HepG2 (cell line): ENCODE results near the gene CAMK1. TPM values are rescaled to one million over a fixed set of nuclear protein-coding genes. Genes with fewer than 3 reads are reported as not detected.

ENCODE experiments used
- ATAC-seq: fragments of 200-7000 bp; cut with Tn5 transposase; 3 replicates; pipeline ENCODE4 v1.9.1; 2020; ENCODE audit warnings: mild to moderate bottlenecking, moderate library complexity
- BruUV-seq: library from RNA; stranded (reverse); fragments of 400-500 nt; replicated peaks from 2 replicates; lab custom pipeline; 2021; lab: Mats Ljungman, UMichigan
- CTCF ChIA-PET: fragments of 300-600 bp; formaldehyde crosslinking; extraction: SDS; loops from one replicate; lab custom pipeline; 2021; ENCODE audit warnings: low total read pairs, inconsistent platforms, low intra/inter-chr PET ratio; lab: Yijun Ruan, JAX
- POLR2A ChIA-PET: fragments of 350-600 bp; sonication (Branson Sonifier 250); formaldehyde crosslinking; loops from one replicate; lab custom pipeline; 2020; ENCODE audit warnings: antibody characterized with exemption, inconsistent platforms; lab: Yijun Ruan, JAX
- DNase-seq: peaks from one replicate; pipeline ENCODE4 v3.0.0-alpha.2; 2015; ENCODE audit warnings: low spot score
- FAIRE-seq: peaks from 3 replicates; lab custom pipeline; 2011; peaks lifted over from hg19 to GRCh38; lab: Jason Lieb, UNC
- H2AFZ ChIP-seq: one replicate; pipeline ENCODE4 v1.6.1; 2011; ENCODE audit warnings: low read length, inconsistent platforms
- H3K27ac ChIP-seq: fragments of 300-600 bp; 3 replicates; pipeline ENCODE4 v1.8.0; 2011; ENCODE audit warnings: mixed run types, mild to moderate bottlenecking, mixed read lengths, low read length, inconsistent platforms; ENCODE audit not compliant: insufficient read depth; ENCODE audit errors: extremely low read length
- H3K27me3 ChIP-seq, 2 experiments: fragments of 200-600 bp in 1 of 2; 2 replicates in 1 of 2; 3 replicates in 1 of 2; pipeline versions ENCODE4 v1.6.0 to v1.8.0; 2011; ENCODE audit warnings: low read length in 2 of 2, mild to moderate bottlenecking in 2 of 2, moderate library complexity in 2 of 2, inconsistent platforms in 1 of 2; ENCODE audit not compliant: insufficient read depth in 2 of 2, control insufficient read depth in 1 of 2
- H3K36me3 ChIP-seq, 2 experiments: fragments of 200-600 bp in 1 of 2; replicated peaks in 1 of 2; 2 replicates in 1 of 2; 3 replicates in 1 of 2; pipeline versions ENCODE4 v1.5.1 to v1.8.0; 2011; ENCODE audit warnings: low read length in 2 of 2, inconsistent platforms in 1 of 2; ENCODE audit not compliant: insufficient read depth in 2 of 2, control insufficient read depth in 1 of 2
- H3K4me1 ChIP-seq: 2 replicates; pipeline ENCODE4 v1.5.1; 2012; ENCODE audit warnings: low read length, inconsistent platforms; ENCODE audit not compliant: insufficient read depth
- H3K4me2 ChIP-seq: 2 replicates; pipeline ENCODE4 v1.6.0; 2011; ENCODE audit warnings: low read depth, low read length, inconsistent platforms
- H3K4me3 ChIP-seq, 3 experiments: fragments of 200-600 bp in 1 of 3; sonication (generic), shearing (Covaris generic) in 1 of 3; replicated peaks in 1 of 3; 2 replicates each; pipeline ENCODE4 v1.5.1; 2011 to 2016; ENCODE audit warnings: low read length in 3 of 3, inconsistent platforms in 2 of 3, low read depth in 2 of 3, mild to moderate bottlenecking in 2 of 3, control low read depth in 1 of 3, mixed read lengths in 1 of 3; ENCODE audit not compliant: insufficient read depth in 1 of 3
- H3K79me2 ChIP-seq: one replicate; pipeline ENCODE4 v1.6.1; 2011; ENCODE audit warnings: low read length, inconsistent platforms; ENCODE audit not compliant: insufficient read depth
- H3K9ac ChIP-seq: 2 replicates; pipeline ENCODE4 v1.6.0; 2011; ENCODE audit warnings: mild to moderate bottlenecking, low read depth, low read length, inconsistent platforms; ENCODE audit not compliant: insufficient read depth
- H3K9me3 ChIP-seq: 2 replicates; pipeline ENCODE4 v1.5.1; 2012; ENCODE audit warnings: mild to moderate bottlenecking, low read length
- H4K20me1 ChIP-seq: 2 replicates; pipeline ENCODE4 v1.6.0; 2011; ENCODE audit warnings: inconsistent platforms, mild to moderate bottlenecking, low read length, moderate library complexity; ENCODE audit not compliant: insufficient read depth
- AGO2 ChIP-seq: fragments of 200-400 bp; formaldehyde crosslinking; optimal IDR thresholded peaks from 2 replicates; pipeline ENCODE3; 2017; ENCODE audit warnings: mild to moderate bottlenecking, low read depth, low read length, moderate library complexity
- FOXK1 ChIP-seq: sonication (generic); formaldehyde crosslinking; IDR thresholded peaks from 2 replicates; pipeline ENCODE4 v1.4.0; 2020; ENCODE audit warnings: low read depth, missing genetic modification reagents, borderline replicate concordance
- IKZF1 ChIP-seq: fragments of 450-650 bp; IDR thresholded peaks from 2 replicates; pipeline ENCODE4 v1.7.1; 2016
- NCOA2 ChIP-seq: sonication (generic); formaldehyde crosslinking; IDR thresholded peaks from 2 replicates; pipeline ENCODE4 v1.8.0; 2022; ENCODE audit warnings: inconsistent platforms
- RBM22 ChIP-seq: fragments of 200-400 bp; formaldehyde crosslinking; optimal IDR thresholded peaks from 2 replicates; pipeline ENCODE3; 2017; ENCODE audit warnings: mild to moderate bottlenecking, low read length, moderate library complexity
- SALL2 ChIP-seq: sonication (generic); formaldehyde crosslinking; IDR thresholded peaks from 2 replicates; pipeline ENCODE4 v1.8.1; 2023; ENCODE audit warnings: mild to moderate bottlenecking, missing genetic modification reagents, inconsistent platforms
- ZNF629 ChIP-seq: sonication (generic); formaldehyde crosslinking; conservative IDR thresholded peaks from 2 replicates; pipeline ENCODE4 v1.5.0; 2020; ENCODE audit warnings: missing genetic modification reagents
- WGBS: methylation state at CpG from one replicate; pipeline ENCODE4 v1.1.6; 2017; ENCODE audit warnings: low lambda C conversion rate; 5-methylcytosine and 5-hydroxymethylcytosine counted together
- in situ Hi-C: cut with HindIII; loops from 2 replicates; pipeline ENCODE4 v1.10.0; 2017; ENCODE audit warnings: low pct_unique_long_range_greater_than_20kb; ENCODE audit not compliant: extremely low pct_ligation_motif_present
- intact Hi-C: fragments of 100-400 bp; cut with micrococcal nuclease; formaldehyde crosslinking; loops from one replicate; pipeline ENCODE4 v1.10.0; 2022; ENCODE audit not compliant: unreplicated experiment
- polyA plus RNA-seq, 8 experiments: library from polyadenylated mRNA; depleted of rRNA in 3 of 8; stranded (reverse) in 7 of 8; unstranded in 1 of 8; fragments of >200 nt; fragmentation: Illumina TruSeq in 4 of 8; extraction: Trizol in 4 of 8; gene quantifications; 2 replicates each; pipeline versions ENCODE4 v1.2.1 to v1.2.3, GENCODE V29; 2011 to 2016; ENCODE audit warnings: low read depth in 4 of 8, missing spikeins in 1 of 8, mixed read lengths in 1 of 8; ENCODE audit not compliant: insufficient read depth in 1 of 8
- total RNA-seq, 5 experiments: library from RNA; depleted of rRNA; stranded (reverse); fragments of >200 nt; fragmentation: Illumina TruSeq; extraction: Trizol; gene quantifications; 2 replicates each; pipeline ENCODE4 v1.2.3, GENCODE V29; 2016; ENCODE audit warnings: low read depth in 1 of 5

CAMK1 gene
- total and polyA plus RNA-seq, 2 of the 13 experiments (the other 11 are each of a cell fraction or from before 2014, with no cell fraction given): 26.4 to 53.3 TPM

GRCh38 chr3:9807981-9808344, 38.2 kb upstream of the CAMK1 start:
- intact Hi-C loops (no loop called here), in situ Hi-C loops (no loop called here)
- 93% methylated on average over 2 of the region's 2 CpGs for WGBS
- Histone ChIP-seq H3K27me3 (no peaks in the 10 kb centered on the region; a peak in 1 of 5 replicates), H3K9ac (no peak overlapping the region), H2AFZ (no peak overlapping the region), H3K4me1 (no peaks in the 10 kb centered on the region), H3K9me3 (no peaks in the 10 kb centered on the region), H3K27ac (no peak overlapping the region), H4K20me1 (no peaks in the 10 kb centered on the region), H3K79me2 (no peaks in the 10 kb centered on the region), H3K36me3 (peaks cover 21 to 45% of the 10 kb centered on the region in 2 experiments), H3K4me3 (no peak overlapping the region), H3K4me2 (no peak overlapping the region)
- DNase-seq (no peak), FAIRE-seq (no peak), ATAC-seq (no peak)
- ChIA-PET POLR2A (interaction anchor here (1.2 to 2.7 kb wide), 3 partner anchors 11 to 59 kb away, joined by 3 to 13 read pairs (median 5); partner anchors contain the start of genes ARPC4, OGG1 and TADA3), CTCF (no interaction called here)
- BruUV-seq: no TSS peak
- TF ChIP-seq NCOA2 (CRISPR knock-in tag) (no peak), FOXK1 (CRISPR knock-in tag) (no peak), IKZF1 (no peak)

GRCh38 chr3:9806688-9807589, 37.2 kb upstream of the CAMK1 start:
- H3K4me2 ChIP-seq: no peak overlapping the region
- TF ChIP-seq RBM22 (peak; percentile 28), ZNF629 (CRISPR knock-in tag) (peak; percentile 73), SALL2 (CRISPR knock-in tag) (no peak), AGO2 (peak; percentile 19)
- H3K36me3 ChIP-seq: peaks cover 21 to 46% of the 10 kb centered on the region in 2 experiments
- ChIA-PET CTCF (no interaction called here), POLR2A (interaction anchor here (1.6 to 2.7 kb wide), 2 partner anchors 14 to 58 kb away, joined by 5 to 13 read pairs; partner anchors contain the start of genes ARPC4, OGG1 and TADA3)
- H3K79me2 ChIP-seq: no peaks in the 10 kb centered on the region
- H3K27ac ChIP-seq: no peak overlapping the region
- no peak for FAIRE-seq
- in situ Hi-C loops: no loop called here
- H2AFZ ChIP-seq: no peak overlapping the region
- TSS peak; percentile 34 for BruUV-seq
- no peaks in the 10 kb centered on the region for H4K20me1 ChIP-seq
- DNase-seq: no peak
- WGBS: 100% methylated on average over 3 of the region's 7 CpGs
- no peaks in the 10 kb centered on the region for H3K4me1 ChIP-seq
- no peak for ATAC-seq
- no peaks in the 10 kb centered on the region for H3K9me3 ChIP-seq
- no peak overlapping the region for H3K9ac ChIP-seq
- H3K27me3 ChIP-seq: no peaks in the 10 kb centered on the region; a peak in 1 of 5 replicates
- intact Hi-C loops: no loop called here
- no peak overlapping the region for H3K4me3 ChIP-seq
